Measurements from ENCODE around the gene CLDN24. TPM values are rescaled to one million over a fixed set of nuclear protein-coding genes. Genes with fewer than 3 reads are reported as not detected.

Gene CLDN24
- total RNA-seq, 1 experiment from 2014 or later, result not detected

GRCh38 chr4:183333202-183333601, 11.0 kb upstream of the CLDN24 start:
- Histone ChIP-seq H4K5ac (ENCODE audit: insufficient read length, low read depth, low read length) (no peak overlapping the region), H3K23me2 (ENCODE audit: insufficient read length, low read depth, low read length, poor library complexity, severe bottlenecking) (no peaks in the 10 kb centered on the region), H2BK15ac (ENCODE audit: low read depth, low read length) (no peak overlapping the region), H2BK120ac (ENCODE audit: low read depth, low read length, poor library complexity, severe bottlenecking) (no peak overlapping the region), H2BK12ac (ENCODE audit: insufficient read length, low read depth, low read length) (no peak overlapping the region), H3K14ac (ENCODE audit: insufficient read depth, low read length) (no peak overlapping the region; the same call in 1 of the 2 replicates), H3K9me3 (ENCODE audit: control insufficient read depth, low read depth, low read length) (no peaks in the 10 kb centered on the region), H4K91ac (ENCODE audit: insufficient read length, low read depth, low read length) (no peak overlapping the region), H3K27ac (ENCODE audit: insufficient read length, low read depth, low read length) (no peak overlapping the region), H3K4me2 (ENCODE audit: insufficient read depth, insufficient read length, low read length) (no peak overlapping the region), H3K18ac (ENCODE audit: insufficient read length, low read depth, low read length) (no peak overlapping the region), H3K23ac (ENCODE audit: insufficient read length, low read depth, low read length) (no peak overlapping the region), H2AK5ac (ENCODE audit: insufficient read length, low read length) (no peak overlapping the region), H2AFZ (ENCODE audit: low read length) (no peak overlapping the region), H3K9ac (ENCODE audit: extremely low read depth, insufficient read length, low read length) (no peak overlapping the region), H4K8ac (replicated peaks; ENCODE audit: insufficient read length, low read depth, low read length) (no peak overlapping the region), H3K79me2 (ENCODE audit: insufficient read depth, low read length) (no peaks in the 10 kb centered on the region), H3K4me1 (ENCODE audit: insufficient read depth, low read length) (no peaks in the 10 kb centered on the region), H2BK5ac (ENCODE audit: insufficient read length, low read length) (no peak overlapping the region), H3K27me3 (ENCODE audit: insufficient read depth, low read length) (no peaks in the 10 kb centered on the region), H3K4ac (ENCODE audit: low read depth, low read length) (no peak overlapping the region), H4K20me1 (ENCODE audit: control insufficient read depth, insufficient read depth, insufficient read length) (no peaks in the 10 kb centered on the region), H3K56ac (ENCODE audit: insufficient read length, low read depth, low read length) (peak overlapping the region; percentile 55), H3T11ph (ENCODE audit: low read length) (no peak overlapping the region), H2BK20ac (ENCODE audit: low read depth, low read length, poor library complexity, severe bottlenecking) (no peak overlapping the region), H3K79me1 (ENCODE audit: insufficient read depth, low read depth, low read length, poor library complexity, severe bottlenecking) (no peaks in the 10 kb centered on the region)
- Mint-ChIP-seq H3K4me1 (peaks cover 0 to 4% of the 10 kb centered on the region in 2 experiments; a peak in 1 of 4 replicates), H3K9me3 (peaks cover 0 to 6% of the 10 kb centered on the region in 2 experiments; a peak in 4 of 5 replicates), H3K4me3 (no peak overlapping the region), H3K36me3 (ENCODE audit: insufficient read depth in 1 of 3, low read depth in 3 of 3) (peaks cover 0 to 7% (median 0%) of the 10 kb centered on the region in 3 experiments; a peak in 2 of 7 replicates), H3K27ac (no peak overlapping the region), H3K27me3 (ENCODE audit: low read depth) (peaks cover 3% of the 10 kb centered on the region)
- no CpG with 5 or more reads among the region's 9 CpGs for WGBS (ENCODE audit: extremely low coverage, insufficient read length, low lambda C conversion rate)
- DNase-seq, result no peak
- TF ChIP-seq CTCF (conservative IDR thresholded peaks at IDR 0.05), result no peak
